ENCODE data around the gene SNX32. TPM values are rescaled to one million over a fixed set of nuclear protein-coding genes. Genes with fewer than 3 reads are reported as not detected.
A peak's percentile ranks its signal among the peaks of the same experiment; 100 is the strongest.

SNX32 gene
- total RNA-seq, 1 donor from 2014 or later: not detected

GRCh38 chr11:65872586-65873317, 39.0 kb downstream of the SNX32 start, which contains the start of gene EFEMP2:
EFEMP2 (minus strand) TSS chr11:65872800; CDS start chr11:65872354, 446 bp downstream.
- DNase-seq (peak; percentile 69), ATAC-seq (ENCODE audit: poor library complexity) (peak; percentile 42)
- intact Hi-C loops (cut with DNase I): no loop called here

- intact Hi-C loops (cut with DNase I): no loop called here
- DNase-seq (peak; percentile 98), ATAC-seq (ENCODE audit: poor library complexity) (peak; percentile 96)
Observed at GRCh38 chr11:65873318-65874156, 39.8 kb downstream of the SNX32 start.

GRCh38 chr11:65879617-65880016, 45.9 kb downstream of the SNX32 start, which contains the start of gene CTSW:
CTSW (plus strand) TSS chr11:65879837; CDS start chr11:65879855, 18 bp downstream.
- ATAC-seq (ENCODE audit: poor library complexity) (no peak), DNase-seq (no peak)
- intact Hi-C loops (cut with DNase I): no loop called here

GRCh38 chr11:65880027-65880426, 46.3 kb downstream of the SNX32 start:
- intact Hi-C loops (cut with DNase I): no loop called here
- DNase-seq (no peak), ATAC-seq (ENCODE audit: poor library complexity) (no peak)

GRCh38 chr11:65880844-65881421, 47.2 kb downstream of the SNX32 start:
- DNase-seq (no peak), ATAC-seq (ENCODE audit: poor library complexity) (no peak)
- intact Hi-C loops (cut with DNase I): no loop called here

- ATAC-seq (ENCODE audit: poor library complexity) (no peak), DNase-seq (peak; percentile 14)
- intact Hi-C loops (cut with DNase I): no loop called here
Observed at GRCh38 chr11:65882120-65883057, 48.6 kb downstream of the SNX32 start.

- ATAC-seq (ENCODE audit: poor library complexity) (no peak), DNase-seq (no peak)
- intact Hi-C loops (cut with DNase I): no loop called here
Observed at GRCh38 chr11:65883058-65883761, 49.4 kb downstream of the SNX32 start.

GRCh38 chr11:65883786-65884715, 50.3 kb downstream of the SNX32 start:
- intact Hi-C loops (cut with DNase I): no loop called here
- ATAC-seq (ENCODE audit: poor library complexity): no peak

GRCh38 chr11:65884716-65885092, 50.9 kb downstream of the SNX32 start:
- peak; percentile 27 for ATAC-seq (ENCODE audit: poor library complexity)
- peak; percentile 85 for DNase-seq
- intact Hi-C loops (cut with DNase I): no loop called here

More at GRCh38 chr11:65883786-65884715, 50.3 kb downstream of the SNX32 start:
- no peak for DNase-seq

GRCh38 chr11:65885231-65885630, 51.5 kb downstream of the SNX32 start:
- intact Hi-C loops (cut with DNase I): no loop called here
- DNase-seq: no peak
- ATAC-seq (ENCODE audit: poor library complexity): no peak

GRCh38 chr11:65885808-65886536, 52.2 kb downstream of the SNX32 start:
- ATAC-seq (ENCODE audit: poor library complexity): no peak
- intact Hi-C loops (cut with DNase I): loop anchor here (2.0 kb wide), 1 partner anchor 101 kb away; no protein-coding TSS in a partner anchor
- no peak for DNase-seq

GRCh38 chr11:65886826-65887722, 53.3 kb downstream of the SNX32 start:
- intact Hi-C loops (cut with DNase I): loop anchor here (2.0 kb wide), 1 partner anchor 100 kb away; no protein-coding TSS in a partner anchor
- ATAC-seq (ENCODE audit: poor library complexity): no peak
- no peak for DNase-seq

- intact Hi-C loops (cut with DNase I): loop anchor here (2.0 kb wide), 2 partner anchors 29 to 99 kb away; partner anchors contain the start of gene CFL1
- ATAC-seq (ENCODE audit: poor library complexity) (no peak), DNase-seq (no peak)
Observed at GRCh38 chr11:65887723-65888162, 54.0 kb downstream of the SNX32 start.

- ATAC-seq (ENCODE audit: poor library complexity): peak; percentile 86
- intact Hi-C loops (cut with DNase I): loop anchor here (2.0 kb wide), 1 partner anchor 29 kb away; the partner anchor contains the start of gene CFL1
- peak; percentile 98 for DNase-seq
Observed at GRCh38 chr11:65888163-65888814, 54.5 kb downstream of the SNX32 start, which contains the start of gene FIBP. FIBP (minus strand) TSS chr11:65888471; CDS start chr11:65888418, 53 bp downstream.
